ENCODE data around the gene CSF2RB.

CSF2RB gene

DNA sequence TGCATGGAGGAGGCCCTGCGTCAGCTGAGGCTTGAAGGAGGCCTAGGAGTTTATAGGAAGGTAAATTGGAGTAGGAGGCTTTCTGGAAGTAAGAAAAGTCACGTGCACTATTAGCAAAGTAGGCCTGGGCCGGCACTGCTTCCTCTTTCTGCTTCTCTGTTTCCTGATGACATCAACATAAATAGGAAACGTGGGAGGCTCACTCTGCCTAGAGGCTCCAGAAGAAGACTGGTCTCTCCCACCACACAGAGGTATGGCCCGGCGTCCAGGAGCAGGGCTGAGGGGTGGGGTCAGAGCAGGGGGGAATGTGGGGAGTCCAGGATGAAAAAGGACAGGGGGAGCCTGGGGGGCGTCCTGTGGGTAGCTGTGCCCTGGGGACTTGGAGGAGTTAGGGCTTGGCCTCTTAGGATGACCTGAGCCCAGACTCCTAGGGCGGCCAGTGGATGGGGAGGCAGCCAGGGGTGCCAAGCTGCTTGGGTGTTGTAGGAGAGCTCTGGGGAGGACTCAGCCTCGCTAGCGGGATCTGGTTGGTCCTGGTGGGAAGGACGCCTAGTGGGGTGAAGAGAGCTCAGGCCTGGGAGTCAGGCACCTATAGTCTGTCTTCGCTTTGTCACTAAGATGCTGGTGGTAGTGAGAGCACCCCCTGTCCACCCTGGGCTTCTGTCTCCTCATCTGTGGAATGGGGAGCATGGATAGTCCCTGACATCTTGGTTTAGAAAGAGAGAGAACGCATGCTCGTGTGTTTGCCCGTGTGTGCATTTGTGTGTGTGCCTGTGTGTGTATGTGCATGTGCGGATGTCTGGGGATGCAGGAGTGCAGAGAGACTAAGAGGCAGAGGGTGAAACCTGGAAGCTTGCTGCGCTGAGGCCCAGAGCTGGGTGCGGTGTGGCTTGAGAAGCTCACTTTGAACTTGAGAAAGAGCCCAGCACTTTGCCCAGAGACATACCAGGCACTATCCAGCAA is at the start of gene CSF2RB:
Gene CSF2RB, plus strand, starts transcription at position 202 of the 963 bp plus-strand sequence. CDS start 8,580 bp downstream, outside the sequence.
- no peak for DNase-seq (ENCODE audit: low spot score)

DNA sequence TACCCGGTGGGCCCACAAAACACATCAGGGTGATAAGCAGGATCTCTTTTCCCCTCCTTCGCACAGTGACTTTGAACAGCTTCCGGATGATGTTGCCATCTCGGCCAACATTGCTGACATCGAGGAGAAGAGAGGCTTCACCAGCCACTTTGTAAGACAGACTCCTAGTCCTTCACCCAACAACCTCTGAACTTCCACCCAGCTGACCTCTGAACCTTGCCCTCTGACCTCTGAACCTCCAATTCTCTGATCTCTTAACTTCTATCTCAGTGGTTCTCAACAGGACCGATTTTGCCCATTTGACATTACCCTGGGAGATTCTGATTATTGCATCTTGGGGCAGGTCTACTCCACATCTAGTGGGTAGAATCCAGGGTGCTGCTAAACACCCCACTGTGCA is 49.4 kb upstream of the CSF2RB start:
- DNase-seq (ENCODE audit: low spot score): no peak

GRCh38 chr22:36864454-36865215 is 48.8 kb upstream of the CSF2RB start:
- DNase-seq (ENCODE audit: low spot score): no peak

DNA sequence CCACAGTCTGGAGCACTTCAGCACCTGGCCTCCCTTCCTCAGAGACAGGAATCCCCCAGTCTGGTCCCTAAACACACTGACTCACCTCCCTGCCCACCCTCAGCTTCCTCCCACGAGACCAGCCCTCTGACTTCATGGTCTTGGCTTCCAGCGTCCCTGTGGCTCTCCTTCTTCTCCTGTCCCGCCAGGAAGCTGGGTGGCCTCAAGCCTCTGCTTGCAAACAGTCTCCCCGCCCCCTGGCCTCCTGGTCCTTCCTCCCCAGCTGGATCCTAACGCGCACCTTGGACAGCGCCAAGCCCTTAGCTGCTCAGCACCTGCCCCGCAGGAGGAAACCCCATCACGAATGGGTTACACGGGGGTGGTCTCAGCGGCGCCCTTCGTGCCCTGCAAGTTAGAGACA is 48.1 kb upstream of the CSF2RB start:
- DNase-seq (ENCODE audit: low spot score): peak; percentile 85

DNA sequence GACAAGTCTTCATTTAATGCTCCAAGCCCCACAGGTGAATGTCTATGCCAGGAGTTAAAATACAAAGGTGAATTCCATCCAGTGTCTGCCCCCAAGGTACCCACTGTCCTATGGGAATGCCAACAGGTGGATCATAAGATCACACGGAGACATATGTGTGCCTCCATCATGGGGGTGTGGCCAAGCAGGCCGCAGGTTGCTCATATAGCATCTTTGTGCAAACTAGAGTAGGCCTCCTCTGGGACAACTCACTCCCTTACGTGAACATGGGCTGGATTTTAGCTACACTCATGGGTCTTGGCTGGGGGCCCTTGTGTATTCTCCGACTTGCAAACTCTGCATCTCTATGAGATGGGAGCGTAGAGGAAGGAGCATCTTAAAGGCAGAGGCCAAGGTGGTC is 45.7 kb upstream of the CSF2RB start:
- no peak for DNase-seq (ENCODE audit: low spot score)

DNA sequence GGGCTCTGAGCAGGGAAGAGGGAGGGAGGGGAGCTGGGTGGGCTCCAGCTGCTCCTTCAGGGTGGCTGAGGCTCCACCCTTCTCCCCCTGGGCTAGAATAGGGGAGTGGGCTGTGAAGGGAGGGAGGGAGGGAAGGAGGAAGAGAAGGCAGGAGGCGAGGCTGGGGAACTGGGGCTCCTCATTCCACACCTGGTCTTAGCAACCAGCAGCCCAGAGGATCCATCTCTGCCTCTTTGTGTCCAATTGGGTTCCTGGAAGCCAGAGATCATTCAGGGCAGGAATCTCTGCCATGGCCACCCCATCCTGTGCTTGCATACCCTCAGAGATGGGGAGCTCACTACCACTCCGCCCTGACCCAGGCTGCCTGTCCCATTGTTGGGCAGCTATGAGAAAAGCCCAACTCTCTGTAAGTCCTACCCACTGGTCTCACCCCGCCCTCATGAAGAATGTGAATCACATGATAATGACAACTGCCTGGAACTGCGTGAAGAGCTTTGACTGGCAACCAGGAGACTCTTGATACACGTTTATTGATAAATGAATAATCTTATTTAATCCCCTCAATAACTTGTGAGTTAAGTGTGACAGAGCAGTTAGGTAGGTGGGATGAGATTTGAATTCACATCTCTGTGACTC is 44.8 kb upstream of the CSF2RB start:
- DNase-seq (ENCODE audit: low spot score): no peak

GRCh38 chr22:36870250-36870649 is 43.2 kb upstream of the CSF2RB start:
- DNase-seq (ENCODE audit: low spot score): no peak

- peak; percentile 70 for DNase-seq (ENCODE audit: low spot score)
These were observed 41.8 kb upstream of the CSF2RB start for GRCh38 chr22:36871669-36872081.

DNA sequence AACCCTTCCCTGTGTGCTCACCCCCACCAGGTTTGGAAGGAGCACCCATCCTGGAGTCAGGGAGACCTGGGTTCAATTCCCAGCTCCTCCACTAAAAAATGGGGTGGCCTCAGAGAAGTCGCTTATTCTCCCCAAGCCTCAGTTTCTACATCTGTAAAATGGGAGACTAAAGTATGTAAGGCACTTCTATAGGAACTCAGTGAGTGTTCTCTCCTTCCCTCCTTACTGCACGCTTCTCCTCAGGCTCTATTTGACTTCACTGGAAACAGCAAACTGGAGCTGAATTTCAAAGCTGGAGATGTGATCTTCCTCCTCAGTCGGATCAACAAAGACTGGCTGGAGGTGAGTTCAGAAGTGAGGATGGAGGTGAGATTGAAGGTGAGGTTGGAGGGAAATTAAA is 41.3 kb upstream of the CSF2RB start:
- no peak for DNase-seq (ENCODE audit: low spot score)

DNA sequence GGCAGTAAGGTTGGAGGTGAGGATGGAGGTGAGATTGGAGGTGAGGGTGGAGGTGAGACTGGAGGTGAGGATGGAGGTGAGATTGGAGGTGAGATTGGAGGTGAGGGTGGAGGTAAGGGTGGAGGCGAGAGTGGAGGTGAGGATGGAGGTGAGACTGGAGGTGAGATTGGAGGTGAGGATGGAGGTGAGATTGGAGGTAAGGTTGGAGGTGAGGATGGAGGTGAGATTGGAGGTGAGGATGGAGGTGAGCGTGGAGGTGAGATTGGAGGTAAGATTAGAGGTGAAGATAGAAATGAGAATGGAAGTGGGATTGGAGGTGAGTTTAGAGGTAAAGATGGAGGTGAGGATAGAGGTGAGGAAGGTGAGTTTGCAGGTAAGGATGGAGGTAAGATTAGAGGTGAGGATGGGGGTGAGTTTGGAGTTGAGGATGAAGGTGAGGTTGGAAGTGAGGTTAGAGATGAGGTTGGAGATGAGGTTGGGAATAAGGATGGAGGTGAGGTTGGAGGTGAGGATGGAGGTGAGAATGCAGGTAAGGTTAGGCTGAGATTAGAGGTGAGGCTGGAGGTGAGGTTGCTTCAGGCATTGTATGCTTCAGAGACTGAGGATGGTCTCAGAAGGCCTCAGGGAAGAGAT is 40.4 kb upstream of the CSF2RB start:
- DNase-seq (ENCODE audit: low spot score): no peak

- peak; percentile 84 for DNase-seq (ENCODE audit: low spot score)
These were observed 39.7 kb upstream of the CSF2RB start for GRCh38 chr22:36873614-36874308.

DNA sequence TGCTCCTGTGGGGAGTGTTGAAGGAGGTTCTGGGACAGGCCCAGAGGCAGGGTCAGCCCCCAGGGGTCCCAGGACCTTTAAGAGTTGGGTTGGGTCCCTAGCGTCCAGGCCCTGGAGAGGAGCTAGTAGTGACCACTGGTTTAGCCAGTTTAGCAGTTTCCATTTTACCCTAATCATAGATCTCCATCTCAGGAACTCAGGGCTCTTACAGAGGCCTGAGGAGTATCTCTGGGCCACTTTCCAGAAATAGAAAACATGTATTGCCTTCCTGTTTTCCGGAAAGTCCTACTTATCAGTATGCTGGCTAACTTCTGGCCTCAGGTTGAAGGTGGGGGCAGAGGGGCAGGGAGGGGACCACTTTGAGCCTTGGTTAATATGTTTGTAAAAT is 39.1 kb upstream of the CSF2RB start:
- no peak for DNase-seq (ENCODE audit: low spot score)

DNA sequence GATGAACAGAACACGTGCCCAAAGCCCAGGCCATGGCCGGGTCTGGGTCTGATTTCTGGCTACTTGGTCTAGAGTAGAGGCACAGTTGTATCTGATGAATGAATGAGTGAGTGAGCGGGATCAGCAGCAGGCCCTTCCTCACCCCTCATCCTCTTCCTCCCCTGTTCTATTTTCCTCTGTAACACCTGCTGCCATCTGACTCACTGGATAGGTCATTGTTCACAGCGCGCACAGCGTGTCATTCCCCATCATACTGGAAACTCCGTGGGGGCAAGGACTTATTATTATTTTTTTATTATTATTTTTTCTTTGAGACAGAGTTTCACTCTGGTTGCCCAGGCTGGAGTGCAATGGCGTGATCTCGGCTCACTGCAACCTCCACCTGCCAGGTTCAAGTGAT is 38.7 kb upstream of the CSF2RB start:
- DNase-seq (ENCODE audit: low spot score): no peak

- no peak for DNase-seq (ENCODE audit: low spot score)
These were observed 37.7 kb upstream of the CSF2RB start for GRCh38 chr22:36875741-36876140.

DNA sequence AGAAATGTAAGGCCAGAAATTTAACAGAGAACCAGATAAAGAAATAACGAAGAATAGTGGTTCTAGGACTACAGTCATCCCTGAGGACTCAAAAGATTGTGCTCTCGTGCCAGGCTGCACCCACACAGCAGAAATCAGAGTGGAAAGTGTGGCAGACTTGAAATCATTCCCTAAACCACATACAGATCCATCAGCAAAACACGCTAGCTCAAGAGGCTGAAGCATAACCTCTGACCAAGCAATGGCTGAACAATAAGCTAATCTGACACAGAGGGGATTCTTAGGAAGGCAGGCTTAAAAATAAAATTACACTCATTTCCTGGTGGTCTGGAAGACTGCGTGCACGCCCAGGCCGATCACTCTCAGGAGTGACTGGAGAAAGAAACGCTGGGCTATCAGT is 33.7 kb upstream of the CSF2RB start:
- no peak for DNase-seq (ENCODE audit: low spot score)

GRCh38 chr22:36881504-36882245 is 31.8 kb upstream of the CSF2RB start:
- DNase-seq (ENCODE audit: low spot score): no peak

DNA sequence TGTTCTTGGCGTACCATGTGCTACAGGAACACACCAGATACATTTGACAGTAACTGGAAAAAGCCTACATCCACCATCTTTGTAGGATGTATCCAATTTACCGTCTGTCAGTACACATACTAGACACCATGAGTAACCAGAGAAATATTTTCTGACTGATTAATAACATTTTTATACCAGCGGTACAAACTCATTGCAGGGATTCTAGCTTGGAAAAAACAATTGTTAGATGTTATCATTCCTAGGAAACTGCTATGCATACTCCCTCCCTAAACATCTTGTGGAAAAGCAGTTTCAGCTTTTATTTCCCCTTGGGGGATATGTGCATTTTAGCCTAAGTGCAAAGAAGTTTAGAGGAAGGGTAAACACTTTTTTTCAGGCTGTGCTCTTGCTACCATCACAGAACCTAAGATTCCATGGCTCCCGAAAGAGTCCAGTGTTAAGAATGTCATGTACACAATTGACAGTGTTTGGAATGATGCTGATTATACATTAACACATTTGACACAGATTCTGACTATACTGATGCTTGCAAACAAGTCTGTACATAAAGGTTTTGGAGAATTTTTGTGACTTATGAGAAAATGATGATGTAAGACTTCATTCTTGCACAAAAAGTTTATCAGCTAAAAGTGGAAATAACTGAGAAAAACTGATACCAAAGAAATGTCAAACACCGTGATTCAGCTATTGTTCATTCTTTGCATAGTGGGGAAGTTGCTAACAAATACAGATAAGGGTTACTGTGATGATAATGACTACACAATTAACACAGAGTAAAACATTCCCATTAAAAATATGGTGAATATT is 28.9 kb upstream of the CSF2RB start:
- DNase-seq (ENCODE audit: low spot score): no peak

- no peak for DNase-seq (ENCODE audit: low spot score)
These were observed 28.0 kb upstream of the CSF2RB start for GRCh38 chr22:36885474-36885873.

- DNase-seq (ENCODE audit: low spot score): no peak
These were observed 27.4 kb upstream of the CSF2RB start for GRCh38 chr22:36886016-36886415.

- no peak for DNase-seq (ENCODE audit: low spot score)
These were observed 26.3 kb upstream of the CSF2RB start for GRCh38 chr22:36887162-36887561.
